GM12878 (cell line): ENCODE results near the gene AKR1A1.

Experiments used
- EED ChIP-seq: sonication (generic); IDR thresholded peaks from 2 replicates; pipeline ENCODE4 v1.6.1; 2016; ENCODE audit warnings: antibody characterized with exemption, low read depth
- EP300 ChIP-seq, 2 experiments: fragments of 150-350 bp in 1 of 2; IDR thresholded peaks; 2 replicates each; pipeline ENCODE4 v1.6.1; 2011 to 2012; ENCODE audit warnings: low read depth in 2 of 2, low read length in 2 of 2, borderline replicate concordance in 1 of 2, improper control_type of control experiment in 1 of 2, inconsistent platforms in 1 of 2; ENCODE audit not compliant: control insufficient read depth in 1 of 2
- EZH2 ChIP-seq: IDR thresholded peaks from 2 replicates; pipeline ENCODE4 v1.6.1; 2012; ENCODE audit warnings: low read depth, mild to moderate bottlenecking, control low read depth, inconsistent platforms, low read length, borderline replicate concordance; ENCODE audit not compliant: control insufficient read depth
- MYC ChIP-seq: IDR thresholded peaks from 2 replicates; pipeline ENCODE4 v1.6.1; 2011; ENCODE audit warnings: mild to moderate bottlenecking, low read length, moderate library complexity, inconsistent platforms; ENCODE audit not compliant: insufficient read depth, insufficient replicate concordance, insufficient read length, severe bottlenecking
- NFIC ChIP-seq: IDR thresholded peaks from 2 replicates; pipeline ENCODE4 v1.6.1; 2012; ENCODE audit warnings: low read depth, mild to moderate bottlenecking, inconsistent platforms, low read length, moderate library complexity
- POLR2A ChIP-seq: IDR thresholded peaks from 2 replicates; pipeline ENCODE4 v1.6.1; 2011; ENCODE audit warnings: low read depth, mild to moderate bottlenecking, low read length
- ZSCAN29 ChIP-seq: fragments of 450-650 bp; IDR thresholded peaks from 2 replicates; pipeline ENCODE4 v1.6.1; 2017; ENCODE audit warnings: mild to moderate bottlenecking, moderate library complexity
- TF ChIP-seq, protein P1 (sequence below), 3 experiments: IDR thresholded peaks in 2 of 3; conservative IDR thresholded peaks in 1 of 3; 2 replicates each; pipeline ENCODE4 v1.5.1; 2011; ENCODE audit warnings: low read depth in 3 of 3, low read length in 3 of 3, mild to moderate bottlenecking in 3 of 3, control low read depth in 2 of 3, moderate library complexity in 2 of 3, inconsistent platforms in 1 of 3, mixed read lengths in 1 of 3; ENCODE audit not compliant: control insufficient read depth in 2 of 3, insufficient read depth in 1 of 3; ENCODE audit errors: extremely low read depth in 1 of 3

DNA sequence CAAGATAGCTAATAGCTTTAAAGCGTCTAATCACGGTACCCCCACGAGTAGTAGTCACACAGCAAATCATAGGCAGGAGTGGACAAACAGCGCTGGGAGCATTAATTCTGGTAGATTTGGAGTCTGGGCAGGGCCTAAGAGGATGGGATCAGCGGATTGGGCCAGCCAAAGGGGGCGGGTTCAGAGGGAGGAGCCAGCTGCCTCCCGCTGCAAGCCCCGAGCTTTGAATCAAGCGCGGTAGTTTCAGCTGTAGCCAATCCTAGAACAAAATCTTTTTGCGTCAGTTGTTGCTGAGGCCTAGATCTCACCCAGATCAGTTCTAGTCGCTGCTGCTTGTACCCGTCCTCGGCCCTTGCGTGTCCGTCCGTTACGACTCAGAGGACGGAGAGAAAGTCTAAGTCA lies 32.6 kb downstream of the AKR1A1 start:
- TF ChIP-seq EED (no peak), EP300 (IDR thresholded peaks at IDR 0.05; ENCODE audit: borderline replicate concordance in 1 of 2, control insufficient read depth in 1 of 2, low read depth in 2 of 2, low read length in 2 of 2) (no peak), NFIC (no peak), POLR2A (no peak), EZH2 (no peak), ZSCAN29 (no peak), MYC (no peak)
- TF ChIP-seq, protein P1, sequence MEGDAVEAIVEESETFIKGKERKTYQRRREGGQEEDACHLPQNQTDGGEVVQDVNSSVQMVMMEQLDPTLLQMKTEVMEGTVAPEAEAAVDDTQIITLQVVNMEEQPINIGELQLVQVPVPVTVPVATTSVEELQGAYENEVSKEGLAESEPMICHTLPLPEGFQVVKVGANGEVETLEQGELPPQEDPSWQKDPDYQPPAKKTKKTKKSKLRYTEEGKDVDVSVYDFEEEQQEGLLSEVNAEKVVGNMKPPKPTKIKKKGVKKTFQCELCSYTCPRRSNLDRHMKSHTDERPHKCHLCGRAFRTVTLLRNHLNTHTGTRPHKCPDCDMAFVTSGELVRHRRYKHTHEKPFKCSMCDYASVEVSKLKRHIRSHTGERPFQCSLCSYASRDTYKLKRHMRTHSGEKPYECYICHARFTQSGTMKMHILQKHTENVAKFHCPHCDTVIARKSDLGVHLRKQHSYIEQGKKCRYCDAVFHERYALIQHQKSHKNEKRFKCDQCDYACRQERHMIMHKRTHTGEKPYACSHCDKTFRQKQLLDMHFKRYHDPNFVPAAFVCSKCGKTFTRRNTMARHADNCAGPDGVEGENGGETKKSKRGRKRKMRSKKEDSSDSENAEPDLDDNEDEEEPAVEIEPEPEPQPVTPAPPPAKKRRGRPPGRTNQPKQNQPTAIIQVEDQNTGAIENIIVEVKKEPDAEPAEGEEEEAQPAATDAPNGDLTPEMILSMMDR (IDR thresholded peaks at IDR 0.05 in 2 of 3, conservative IDR thresholded peaks at IDR 0.05 in 1 of 3; ENCODE audit: control insufficient read depth in 2 of 3, extremely low read depth in 1 of 3, insufficient read depth in 1 of 3, low read depth in 3 of 3, low read length in 3 of 3) = no peak
